ENCODE measurements around the gene PLXDC2.

- TF ChIP-seq ARNT (IDR thresholded peaks at IDR 0.05) (no peak), NFRKB (IDR thresholded peaks at IDR 0.05) (no peak), FOXM1 (IDR thresholded peaks at IDR 0.05; ENCODE audit: borderline replicate concordance) (no peak), SUZ12 (IDR thresholded peaks at IDR 0.05) (no peak), PKNOX1 (IDR thresholded peaks at IDR 0.05) (no peak), CTBP1 (IDR thresholded peaks at IDR 0.05; ENCODE audit: borderline replicate concordance) (no peak), TARDBP (IDR thresholded peaks at IDR 0.05) (no peak), BHLHE40 (IDR thresholded peaks at IDR 0.05; ENCODE audit: borderline replicate concordance) (no peak), FOXK2 (IDR thresholded peaks at IDR 0.05) (no peak)
These were observed 291.8 kb downstream of the PLXDC2 start for GRCh38 chr10:20108021-20108420.
